PFSK-1 (cell line): ENCODE measurements around the gene CADM4.

ENCODE experiments used
- POLR2AphosphoS5 ChIP-seq: IDR thresholded peaks from 2 replicates; pipeline ENCODE4 v1.6.1; 2012; ENCODE audit warnings: low read depth, mild to moderate bottlenecking, control low read depth, low read length, moderate library complexity
- SIN3A ChIP-seq: IDR thresholded peaks from 2 replicates; pipeline ENCODE4 v1.6.1; 2012; ENCODE audit warnings: mild to moderate bottlenecking, low read length, moderate library complexity, borderline replicate concordance; ENCODE audit not compliant: insufficient read depth
- TF ChIP-seq, protein P1 (sequence below), 2 experiments: IDR thresholded peaks; 2 replicates each; pipeline versions ENCODE4 v1.6.1 to v1.8.0; 2011 to 2012; ENCODE audit warnings: low read depth in 2 of 2, low read length in 2 of 2, control low read depth in 1 of 2, inconsistent platforms in 1 of 2, mild to moderate bottlenecking in 1 of 2, moderate library complexity in 1 of 2; ENCODE audit not compliant: insufficient read depth in 1 of 2

DNA sequence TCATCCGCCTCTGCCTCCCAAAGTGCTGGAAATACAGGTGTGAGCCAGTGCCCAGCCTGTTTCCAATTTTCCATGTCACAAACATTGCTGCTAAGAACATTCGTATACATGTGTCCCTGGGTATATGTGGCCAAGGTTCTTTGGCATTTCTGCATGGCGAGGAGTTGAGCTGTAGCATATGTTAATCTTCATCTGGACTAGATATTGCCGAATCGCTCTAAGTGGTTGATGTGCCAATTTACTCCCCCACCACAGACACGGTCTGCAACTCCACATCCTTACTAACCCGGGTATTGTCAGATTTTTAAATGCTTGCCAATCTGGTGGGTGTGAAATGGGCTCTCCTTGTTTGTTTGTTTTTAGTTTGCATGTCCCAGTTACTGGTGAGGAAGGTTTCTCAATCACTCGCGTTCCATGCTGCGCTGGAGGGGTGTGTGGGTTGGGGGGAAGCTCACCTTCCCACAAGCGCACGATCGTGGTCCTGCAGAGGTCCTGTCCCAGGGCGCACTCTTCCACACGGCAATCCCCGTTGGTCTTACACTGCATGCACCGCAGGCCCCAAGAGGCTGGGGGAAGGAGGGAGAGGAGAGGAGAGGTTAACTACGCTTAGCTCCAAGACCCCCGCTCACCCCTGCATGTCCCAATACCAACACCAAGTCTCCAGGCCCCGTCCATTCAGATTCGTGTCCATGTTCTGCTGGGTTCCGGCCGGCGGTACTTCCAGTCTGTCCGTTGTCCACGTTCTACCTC, 27.7 kb upstream of the CADM4 start:
- TF ChIP-seq, protein P1, sequence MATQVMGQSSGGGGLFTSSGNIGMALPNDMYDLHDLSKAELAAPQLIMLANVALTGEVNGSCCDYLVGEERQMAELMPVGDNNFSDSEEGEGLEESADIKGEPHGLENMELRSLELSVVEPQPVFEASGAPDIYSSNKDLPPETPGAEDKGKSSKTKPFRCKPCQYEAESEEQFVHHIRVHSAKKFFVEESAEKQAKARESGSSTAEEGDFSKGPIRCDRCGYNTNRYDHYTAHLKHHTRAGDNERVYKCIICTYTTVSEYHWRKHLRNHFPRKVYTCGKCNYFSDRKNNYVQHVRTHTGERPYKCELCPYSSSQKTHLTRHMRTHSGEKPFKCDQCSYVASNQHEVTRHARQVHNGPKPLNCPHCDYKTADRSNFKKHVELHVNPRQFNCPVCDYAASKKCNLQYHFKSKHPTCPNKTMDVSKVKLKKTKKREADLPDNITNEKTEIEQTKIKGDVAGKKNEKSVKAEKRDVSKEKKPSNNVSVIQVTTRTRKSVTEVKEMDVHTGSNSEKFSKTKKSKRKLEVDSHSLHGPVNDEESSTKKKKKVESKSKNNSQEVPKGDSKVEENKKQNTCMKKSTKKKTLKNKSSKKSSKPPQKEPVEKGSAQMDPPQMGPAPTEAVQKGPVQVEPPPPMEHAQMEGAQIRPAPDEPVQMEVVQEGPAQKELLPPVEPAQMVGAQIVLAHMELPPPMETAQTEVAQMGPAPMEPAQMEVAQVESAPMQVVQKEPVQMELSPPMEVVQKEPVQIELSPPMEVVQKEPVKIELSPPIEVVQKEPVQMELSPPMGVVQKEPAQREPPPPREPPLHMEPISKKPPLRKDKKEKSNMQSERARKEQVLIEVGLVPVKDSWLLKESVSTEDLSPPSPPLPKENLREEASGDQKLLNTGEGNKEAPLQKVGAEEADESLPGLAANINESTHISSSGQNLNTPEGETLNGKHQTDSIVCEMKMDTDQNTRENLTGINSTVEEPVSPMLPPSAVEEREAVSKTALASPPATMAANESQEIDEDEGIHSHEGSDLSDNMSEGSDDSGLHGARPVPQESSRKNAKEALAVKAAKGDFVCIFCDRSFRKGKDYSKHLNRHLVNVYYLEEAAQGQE (IDR thresholded peaks at IDR 0.05; ENCODE audit: insufficient read depth in 1 of 2, low read depth in 2 of 2, low read length in 2 of 2), result no peak
- TF ChIP-seq SIN3A (no peak), POLR2AphosphoS5 (no peak)
